ENCODE measurements around the gene TSSK2.
"Not testable (repeated sequence)": the region's sequence is repeated elsewhere in the genome, so short reads cannot be mapped to it uniquely, and the experiment has no call there.

The TSSK2 gene

GRCh38 chr22:19143967-19144400 lies 12.9 kb downstream of the TSSK2 start:
- DNase-seq (ENCODE audit: low spot score): peak; percentile 48

DNA sequence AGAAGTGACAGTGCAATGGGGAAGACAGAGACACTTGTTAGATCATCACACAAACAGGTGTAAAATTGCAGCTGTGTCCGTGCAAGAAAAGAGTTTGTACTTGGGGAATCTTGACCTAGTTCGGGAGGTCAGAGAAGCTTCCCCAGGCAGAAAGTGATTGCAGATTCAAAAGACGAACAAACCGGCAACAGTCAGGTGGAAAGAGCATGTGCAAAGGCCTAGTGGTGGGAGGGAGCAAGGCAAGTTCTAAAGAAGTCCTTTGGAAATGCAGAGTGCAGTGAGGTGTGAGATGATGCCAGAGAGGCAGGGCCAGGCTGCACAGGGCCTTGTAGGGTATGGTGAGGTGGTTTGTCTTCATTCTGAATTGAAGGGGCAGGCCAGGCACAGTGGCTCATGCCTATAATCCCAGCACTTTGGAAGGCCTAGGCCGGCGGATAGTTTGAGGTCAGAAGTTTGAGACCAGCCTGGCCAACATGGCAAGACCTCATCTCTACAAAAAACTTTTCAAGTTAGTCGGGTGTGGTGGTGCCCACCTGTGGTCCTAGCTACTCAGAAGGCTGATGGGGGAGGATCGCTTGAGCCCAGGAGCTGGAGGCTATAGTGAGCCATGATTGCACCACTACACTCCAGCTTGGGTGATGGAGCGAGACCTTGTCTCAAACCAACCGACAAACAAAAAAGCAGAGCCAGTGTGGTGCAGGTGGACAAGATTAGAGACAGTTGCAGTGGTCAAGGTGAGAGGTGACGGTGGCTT lies 15.3 kb downstream of the TSSK2 start:
- DNase-seq (ENCODE audit: low spot score): no peak

DNA sequence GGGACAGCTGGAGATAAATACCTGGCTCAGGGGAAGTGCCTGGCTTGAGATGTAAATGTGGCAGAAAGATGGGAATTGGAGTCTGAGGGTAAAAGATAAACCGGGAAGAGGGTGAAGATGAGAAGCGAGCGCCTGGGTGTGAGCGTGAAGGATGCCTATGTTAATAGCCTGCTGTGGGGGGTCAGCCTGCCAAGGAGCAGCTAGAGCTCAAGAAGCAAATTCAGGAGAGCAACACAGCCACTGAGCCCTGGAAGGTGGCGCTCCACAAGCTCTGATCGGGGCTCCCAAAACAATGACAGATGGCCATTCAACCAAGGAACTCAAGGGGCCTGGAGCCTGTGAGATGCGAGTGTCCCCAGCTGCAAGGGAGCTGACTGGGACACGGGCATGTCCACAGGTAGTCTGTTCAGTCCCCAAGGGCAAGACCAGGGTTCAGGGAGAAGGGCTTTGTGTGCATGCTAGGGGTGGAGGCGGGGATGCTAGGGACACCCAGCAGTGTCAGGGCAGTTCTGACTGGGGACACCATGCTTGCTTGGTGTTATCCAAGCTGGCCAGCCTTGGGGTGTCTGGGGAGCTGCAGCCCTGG lies 16.2 kb downstream of the TSSK2 start:
- no peak for DNase-seq (ENCODE audit: low spot score)

GRCh38 chr22:19148417-19149046 lies 17.4 kb downstream of the TSSK2 start:
- no peak for DNase-seq (ENCODE audit: low spot score)

DNA sequence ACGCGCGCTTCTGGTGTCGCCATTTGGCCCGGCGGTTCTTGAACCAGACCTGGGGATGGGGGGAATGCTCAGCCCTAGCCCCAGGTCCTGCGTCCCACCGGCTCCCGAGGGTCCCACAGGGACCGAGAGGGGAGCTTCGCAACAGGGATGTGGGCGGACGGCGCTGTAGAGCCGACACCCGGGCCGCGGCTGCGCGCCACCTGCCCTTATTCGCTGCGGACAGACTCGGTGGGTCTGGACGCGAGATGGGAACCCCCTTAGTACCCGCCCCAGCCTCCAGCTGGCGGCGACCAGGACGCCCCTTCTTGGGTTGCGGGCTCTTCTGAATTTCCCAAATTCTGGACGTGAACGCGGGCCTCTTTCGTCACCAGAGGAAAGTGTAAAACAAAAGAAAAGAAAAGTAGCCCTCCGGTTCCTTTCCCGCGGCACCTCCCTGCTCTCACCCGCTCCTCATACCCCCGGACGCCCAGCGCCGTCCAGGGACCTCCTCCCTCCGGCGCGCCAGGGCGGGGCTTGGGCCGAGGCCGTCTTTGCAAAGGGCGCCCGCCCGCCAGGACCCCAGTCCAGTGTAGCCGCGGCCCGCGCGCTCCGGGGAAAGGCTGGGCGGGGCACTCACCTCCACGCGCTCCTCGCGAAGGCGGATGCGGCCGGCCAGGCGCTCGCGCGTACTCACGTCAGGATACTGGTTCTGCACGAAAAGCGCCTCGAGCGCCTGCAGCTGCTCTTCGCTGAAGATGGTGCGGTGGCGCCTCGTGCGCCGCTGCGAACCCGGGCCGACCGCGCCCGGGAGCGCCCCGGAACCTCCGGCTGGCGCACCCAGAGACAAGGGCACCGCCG lies 18.2 kb downstream of the TSSK2 start:
- DNase-seq (ENCODE audit: low spot score): no peak

DNA sequence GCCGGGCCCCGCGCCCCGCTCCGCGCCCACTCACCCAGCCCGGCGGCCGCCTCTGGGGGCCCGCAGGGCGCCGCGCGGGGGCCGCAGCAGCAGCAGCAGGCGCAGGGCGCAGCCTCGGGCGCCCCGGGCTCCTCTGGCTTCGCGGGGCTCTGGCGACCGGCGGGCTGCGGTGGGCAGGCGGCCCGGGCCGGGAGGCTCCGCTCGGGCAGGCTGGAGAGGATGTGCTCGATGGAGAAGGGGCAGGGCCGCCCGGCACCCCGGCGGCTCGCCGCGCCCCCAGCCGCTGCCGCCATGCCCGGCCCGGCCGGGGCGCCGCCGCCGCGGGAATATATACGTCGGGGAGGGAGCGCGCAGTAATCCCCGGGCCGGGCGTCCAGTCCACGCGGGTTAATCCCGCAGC lies 18.9 kb downstream of the TSSK2 start, which contains the start of gene GSC2:
GSC2 (minus strand) TSS at position 302 of the 400 bp plus-strand sequence; CDS start at position 293, 9 bp downstream.
- DNase-seq (ENCODE audit: low spot score): no peak

- DNase-seq (ENCODE audit: low spot score): no peak
Observed at GRCh38 chr22:19150482-19151328, 19.6 kb downstream of the TSSK2 start.

DNA sequence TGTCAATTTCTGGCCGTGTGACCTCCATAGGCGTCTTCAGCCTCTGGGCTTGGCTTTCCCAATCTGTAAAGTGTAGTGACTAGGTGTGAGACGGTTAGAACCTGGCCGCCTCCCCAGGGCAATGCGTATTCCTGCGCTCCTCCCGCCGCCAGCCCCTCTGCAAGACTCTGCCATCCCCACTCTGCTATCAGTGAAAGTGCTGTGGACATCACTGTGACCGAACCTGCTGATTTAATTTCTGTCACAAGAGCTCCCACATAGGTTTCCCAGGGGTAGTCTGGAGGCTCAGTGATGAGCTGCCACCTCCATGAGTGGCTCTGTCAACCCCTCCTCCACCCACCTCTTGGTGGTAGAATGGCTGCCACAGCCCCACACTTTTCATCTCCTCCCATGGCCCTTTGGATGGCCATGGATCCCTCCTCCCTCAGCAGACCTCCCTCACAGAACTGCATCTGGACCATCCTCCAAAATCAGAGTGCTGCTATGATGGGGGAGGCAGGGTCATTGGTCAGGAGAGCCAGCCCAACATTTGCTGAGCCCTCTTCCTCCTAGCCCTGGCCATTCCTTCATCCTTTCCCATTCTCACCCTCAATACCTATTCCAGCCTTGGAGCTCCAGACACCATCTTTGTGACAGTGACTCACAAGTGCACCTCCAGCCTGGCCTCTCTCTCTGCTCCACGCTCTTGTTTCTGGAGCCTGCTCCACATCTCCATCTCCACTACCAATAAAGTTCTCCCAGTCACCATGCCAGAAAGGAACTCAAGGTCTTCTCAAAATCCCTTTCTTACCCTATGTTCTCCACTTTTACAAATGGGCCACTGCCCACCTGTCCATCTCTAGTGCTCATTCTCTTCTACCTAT lies 20.5 kb downstream of the TSSK2 start:
- DNase-seq (ENCODE audit: low spot score): no peak

DNA sequence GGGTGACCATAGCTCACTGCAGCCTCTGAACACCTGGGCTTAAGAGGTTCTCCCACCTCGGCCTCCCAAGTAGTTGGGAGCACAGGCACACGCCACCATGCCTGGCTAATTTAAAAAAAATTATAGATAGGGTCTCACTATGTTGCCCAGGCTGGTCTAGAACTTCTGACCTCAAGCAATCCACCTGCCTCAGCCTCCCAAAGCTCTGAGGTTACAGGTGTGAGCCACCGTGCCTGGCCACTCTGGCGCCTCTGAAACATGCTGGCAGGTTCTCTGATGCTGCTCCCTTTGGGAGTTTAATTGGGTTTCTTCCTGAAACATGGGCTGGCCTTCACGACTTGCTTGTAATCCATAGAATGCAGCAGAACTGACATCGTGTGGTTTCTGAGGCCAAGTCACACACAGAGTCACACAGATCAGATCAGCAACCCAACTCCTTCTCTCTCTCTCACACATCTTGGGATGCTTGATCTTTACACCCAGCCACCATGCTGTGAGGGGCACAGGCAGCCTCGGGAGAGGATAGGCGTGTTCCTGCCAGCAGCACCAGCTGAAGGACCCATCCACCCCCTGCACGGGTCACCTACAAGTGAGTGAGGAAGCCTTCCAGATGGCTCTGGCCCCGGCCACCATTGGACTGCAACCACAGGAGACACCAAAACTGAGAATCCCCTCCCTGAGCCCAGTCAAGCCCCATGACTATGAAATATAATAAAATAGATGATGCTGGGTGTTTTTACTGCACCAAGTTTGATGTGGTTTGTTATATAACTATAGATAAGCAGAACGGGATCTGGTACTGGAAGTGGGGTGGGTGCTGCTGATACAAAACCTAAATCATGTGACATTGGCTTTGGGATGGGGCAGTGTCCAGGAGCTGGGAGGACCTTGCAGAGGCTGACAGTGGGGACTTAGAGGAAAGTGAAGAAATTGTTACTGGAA lies 22.1 kb downstream of the TSSK2 start:
- DNase-seq (ENCODE audit: low spot score): no peak

GRCh38 chr22:19156109-19156508 lies 25.0 kb downstream of the TSSK2 start:
- not testable (repeated sequence) for DNase-seq (ENCODE audit: low spot score)

DNA sequence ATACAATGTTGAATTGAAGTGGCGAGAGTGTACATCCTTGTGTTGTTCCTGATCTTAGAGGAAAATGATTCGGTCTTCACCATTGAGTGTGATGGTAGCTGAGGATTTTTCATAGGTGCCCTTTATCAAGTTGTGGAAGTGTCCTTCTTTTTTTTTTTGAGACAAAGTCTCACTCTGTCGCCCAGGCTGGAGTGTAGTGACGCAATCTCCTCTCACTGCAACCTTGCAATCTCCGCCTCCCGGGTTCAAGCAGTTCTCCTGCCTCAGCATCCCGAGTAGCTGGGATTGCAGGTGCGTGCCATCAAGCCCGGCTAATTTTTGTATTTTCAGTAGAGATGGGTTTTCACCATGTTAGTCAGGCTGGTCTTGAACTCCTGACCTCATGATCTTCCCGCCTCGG lies 27.5 kb downstream of the TSSK2 start:
- DNase-seq (ENCODE audit: low spot score): not testable (repeated sequence)

- no peak for DNase-seq (ENCODE audit: low spot score)
Observed at GRCh38 chr22:19164425-19164824, 33.3 kb downstream of the TSSK2 start.

DNA sequence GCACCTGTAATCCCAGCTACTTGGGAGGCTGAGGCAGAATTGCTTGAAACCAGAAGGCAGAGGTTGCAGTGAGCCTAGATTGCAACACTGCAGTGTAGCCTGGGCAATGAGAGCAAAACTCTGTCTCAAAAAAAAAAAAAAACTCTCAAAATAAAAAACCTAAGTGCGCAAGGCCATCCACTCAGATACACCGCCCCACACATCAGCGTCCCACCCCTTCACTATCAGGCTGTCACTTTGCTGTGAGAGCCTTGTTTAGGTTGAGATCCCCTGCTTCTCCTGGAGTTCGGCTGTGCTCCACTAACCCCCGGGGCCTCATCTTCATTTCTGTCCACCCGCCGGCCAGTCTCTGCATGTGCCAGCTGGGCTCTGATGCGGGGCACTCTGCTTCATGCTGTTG lies 35.3 kb downstream of the TSSK2 start:
- no peak for DNase-seq (ENCODE audit: low spot score)

- DNase-seq (ENCODE audit: low spot score): no peak
Observed at GRCh38 chr22:19167106-19167869, 36.2 kb downstream of the TSSK2 start.

DNA sequence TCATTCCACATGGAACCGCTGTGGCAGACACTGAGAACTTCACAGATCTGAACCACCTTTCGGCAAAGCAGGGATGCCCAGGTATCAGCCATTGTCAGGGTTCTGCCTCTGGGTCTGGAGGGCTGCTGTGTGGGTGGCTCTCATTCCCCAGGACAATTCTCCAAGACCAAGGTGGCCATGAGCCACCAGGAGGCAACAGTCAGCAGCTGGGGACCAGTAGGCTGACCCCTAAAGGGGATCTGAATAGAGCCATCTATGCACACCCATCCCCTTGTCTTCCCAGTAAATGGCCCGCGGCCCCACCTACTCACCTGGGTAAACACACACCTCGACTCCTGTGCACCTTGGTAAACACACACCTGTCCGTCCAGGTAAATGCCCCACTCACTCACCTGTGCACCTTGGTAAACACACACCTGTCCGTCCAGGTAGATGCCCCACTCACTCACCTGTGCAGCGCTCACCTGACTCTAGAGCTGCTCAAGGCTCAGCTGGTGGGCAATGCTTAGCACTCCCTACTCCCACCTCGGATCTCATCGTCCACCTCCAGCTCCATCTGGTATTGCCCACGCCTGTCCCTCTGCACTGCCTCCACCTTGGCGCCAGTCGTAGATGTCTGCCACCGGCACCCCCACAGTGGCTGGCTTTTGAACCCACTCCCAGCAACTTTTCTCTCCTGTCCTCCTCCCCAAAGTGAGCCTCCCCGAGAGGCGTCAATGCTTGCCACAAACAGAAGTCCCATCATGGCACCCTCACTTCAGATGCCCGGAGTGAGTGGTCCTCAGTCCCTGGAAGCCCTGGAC lies 37.2 kb downstream of the TSSK2 start:
- DNase-seq (ENCODE audit: low spot score): no peak

- no peak for DNase-seq (ENCODE audit: low spot score)
Observed at GRCh38 chr22:19169002-19169946, 38.2 kb downstream of the TSSK2 start.

GRCh38 chr22:19169947-19170318 lies 38.8 kb downstream of the TSSK2 start:
- DNase-seq (ENCODE audit: low spot score): no peak

Measured in AG08395 (cell line).